GM18508 (cell line): ENCODE data around the gene PPP1R1B.

Experiments used
- ATAC-seq: cut with Tn5 transposase; IDR thresholded peaks from one replicate; pipeline ENCODE4 v1.9.1; 2021; ENCODE audit warnings: moderate number of reproducible peaks; ENCODE audit not compliant: insufficient read depth, unreplicated experiment

PPP1R1B gene

DNA sequence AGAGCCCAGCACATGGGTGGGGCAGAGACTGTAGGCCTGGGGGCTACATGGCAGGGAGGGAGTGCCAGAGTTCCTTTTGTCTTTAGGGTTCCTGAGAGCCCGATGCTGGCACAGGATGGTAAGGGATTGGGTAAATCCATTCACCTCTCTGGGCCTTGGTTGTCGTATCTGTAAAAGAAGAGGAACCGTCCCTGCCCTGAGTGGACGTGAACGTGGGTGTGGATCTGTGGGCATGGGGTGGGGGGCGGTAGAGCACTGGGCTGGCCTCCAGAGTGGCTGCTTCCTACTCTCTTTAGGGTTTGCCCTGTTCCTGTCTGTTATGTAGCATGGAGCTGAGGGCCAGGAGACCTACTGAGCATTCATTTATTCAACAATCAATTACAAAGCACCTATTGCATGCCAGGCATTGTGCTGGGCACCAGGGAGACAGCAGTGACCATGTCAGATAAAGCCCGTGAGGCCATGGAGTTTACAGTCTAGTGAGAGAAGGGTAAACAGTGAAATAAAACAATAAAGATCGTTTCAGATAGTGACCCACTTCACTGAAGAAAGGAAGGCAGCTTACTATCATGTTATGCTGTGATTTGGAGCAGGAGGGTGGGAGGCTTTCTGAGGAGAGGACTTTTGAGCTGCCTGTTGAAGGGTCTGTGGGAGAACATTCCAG is 25.3 kb downstream of the PPP1R1B start:
- no peak for ATAC-seq

DNA sequence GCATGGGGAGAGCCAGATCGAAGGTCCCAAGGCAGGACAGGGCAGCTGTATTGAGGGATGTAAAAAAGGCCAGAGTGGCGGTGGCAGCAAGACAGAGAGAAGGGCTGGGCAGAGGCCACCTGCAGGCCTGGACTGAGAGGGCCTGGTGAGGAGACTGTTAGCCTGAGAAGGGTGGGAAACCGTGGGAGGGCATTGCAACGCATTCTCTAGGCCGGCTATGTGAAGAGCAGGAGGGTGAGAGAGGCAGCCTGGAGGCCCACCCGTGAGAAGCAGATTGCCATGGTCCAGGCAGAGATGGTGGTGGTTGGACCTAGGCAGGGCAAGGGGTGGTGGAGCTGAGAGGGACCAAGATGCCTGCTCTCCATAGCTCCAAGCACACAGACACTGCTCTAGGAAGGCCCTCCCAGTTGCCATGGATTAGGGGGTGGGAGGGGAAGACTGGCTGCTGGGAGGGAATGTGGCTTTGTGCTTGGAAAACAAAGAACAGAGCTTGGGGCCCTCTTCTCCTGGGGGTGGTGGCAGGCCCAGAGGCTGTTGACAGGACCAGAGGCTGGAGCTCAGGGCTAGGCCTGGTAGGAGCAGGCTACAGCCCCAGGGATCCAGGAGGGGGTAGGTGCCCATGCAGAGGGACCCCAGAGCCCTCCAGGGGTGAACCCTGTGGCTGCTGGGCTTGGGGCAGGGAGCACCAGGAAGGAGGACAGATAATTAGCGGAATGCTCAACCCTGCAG is 26.0 kb downstream of the PPP1R1B start:
- ATAC-seq: no peak

DNA sequence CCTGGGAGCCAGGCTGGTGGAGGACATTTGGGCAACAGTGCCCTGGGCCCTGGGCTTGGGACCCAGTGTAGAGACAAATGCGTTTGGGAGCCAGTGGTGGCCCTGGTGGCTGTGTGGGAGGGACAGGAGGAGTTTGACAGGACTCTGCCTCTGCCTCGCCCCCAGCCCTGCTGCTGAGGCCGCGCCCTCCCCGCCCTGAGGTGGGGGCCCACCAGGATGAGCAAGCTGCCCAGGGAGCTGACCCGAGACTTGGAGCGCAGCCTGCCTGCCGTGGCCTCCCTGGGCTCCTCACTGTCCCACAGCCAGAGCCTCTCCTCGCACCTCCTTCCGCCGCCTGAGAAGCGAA is 26.5 kb downstream of the PPP1R1B start:
- no peak for ATAC-seq

DNA sequence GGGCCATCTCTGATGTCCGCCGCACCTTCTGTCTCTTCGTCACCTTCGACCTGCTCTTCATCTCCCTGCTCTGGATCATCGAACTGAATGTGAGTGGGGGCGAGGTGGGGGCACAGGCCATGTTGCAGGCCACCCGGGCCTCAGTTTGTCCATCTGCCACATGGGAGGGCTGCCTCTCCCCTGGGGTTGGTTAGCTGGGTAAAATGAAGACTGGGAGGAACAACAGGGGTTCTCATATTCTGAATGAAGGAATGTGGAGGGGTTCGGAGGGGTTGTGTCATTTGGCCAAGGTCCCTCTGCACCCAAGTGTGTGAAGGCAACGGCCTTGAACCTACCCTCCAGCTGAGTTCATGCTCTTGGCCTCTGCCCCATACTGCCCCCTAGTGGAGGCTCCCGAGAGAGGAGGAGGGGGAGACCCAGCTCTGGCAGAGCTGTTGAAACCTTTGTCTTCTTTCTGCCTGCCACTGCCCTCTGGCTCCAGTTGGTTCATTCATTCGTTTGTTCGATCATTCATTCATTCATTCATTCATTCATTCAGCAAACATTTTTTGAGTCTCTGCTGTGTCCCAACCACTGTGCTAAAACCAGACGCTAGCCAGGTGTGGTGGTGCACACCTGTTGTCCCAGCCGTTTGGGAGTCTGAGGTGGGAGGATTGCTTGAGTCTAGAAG is 27.0 kb downstream of the PPP1R1B start:
- no peak for ATAC-seq

DNA sequence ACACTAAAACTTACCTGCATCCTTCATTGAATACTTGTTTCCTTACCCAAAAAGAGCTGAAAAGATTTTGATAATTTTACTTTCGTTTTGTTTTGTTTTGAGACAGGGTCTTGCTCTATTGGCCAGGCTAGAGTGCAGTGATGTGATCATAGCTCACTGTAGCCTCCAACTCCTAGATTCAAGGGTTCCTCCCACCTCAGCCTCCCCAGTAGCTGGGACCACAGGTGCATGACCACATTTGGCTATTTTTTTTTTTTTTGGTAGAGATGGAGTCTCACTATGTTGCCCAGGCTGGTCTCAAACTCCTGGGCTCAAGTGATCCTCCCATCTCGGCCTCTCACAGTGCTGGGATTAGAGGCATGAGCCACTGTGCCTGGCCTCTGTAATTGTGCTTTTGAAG is 28.4 kb downstream of the PPP1R1B start:
- no peak for ATAC-seq

DNA sequence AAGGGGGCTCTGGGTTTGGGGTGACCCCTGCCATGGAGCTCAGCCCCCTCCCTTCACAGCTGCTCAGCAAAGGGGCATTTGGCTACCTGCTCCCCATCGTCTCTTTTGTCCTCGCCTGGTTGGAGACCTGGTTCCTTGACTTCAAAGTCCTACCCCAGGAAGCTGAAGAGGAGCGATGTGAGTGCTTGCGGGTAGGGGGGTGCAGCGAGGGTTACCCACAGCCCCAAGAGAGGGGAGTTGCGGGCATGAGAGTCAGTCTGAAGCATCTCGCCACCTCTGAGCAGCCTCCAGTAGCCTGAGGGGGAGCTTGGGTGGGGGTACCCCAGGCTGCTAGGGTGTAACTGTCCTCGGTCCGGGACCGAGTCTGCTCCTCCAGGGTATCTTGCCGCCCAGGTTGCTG is 31.6 kb downstream of the PPP1R1B start:
- no peak for ATAC-seq

DNA sequence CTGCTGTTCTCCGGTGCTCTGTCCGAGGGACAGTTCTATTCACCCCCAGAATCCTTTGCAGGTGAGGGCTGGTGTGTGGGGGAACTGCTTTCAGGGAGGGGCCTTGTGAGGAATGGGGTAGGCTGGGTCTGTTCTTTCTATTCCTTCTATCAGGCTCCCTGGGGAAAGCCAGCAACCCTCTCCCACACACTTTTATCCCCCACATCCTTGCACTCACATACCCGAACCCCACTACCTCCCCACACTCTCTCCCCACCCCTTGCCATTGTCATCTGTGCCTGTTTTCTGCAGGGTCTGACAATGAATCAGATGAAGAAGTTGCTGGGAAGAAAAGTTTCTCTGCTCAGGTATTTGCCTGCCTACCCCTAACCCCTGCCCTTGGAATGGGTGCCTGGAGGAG is 32.0 kb downstream of the PPP1R1B start:
- ATAC-seq: no peak

DNA sequence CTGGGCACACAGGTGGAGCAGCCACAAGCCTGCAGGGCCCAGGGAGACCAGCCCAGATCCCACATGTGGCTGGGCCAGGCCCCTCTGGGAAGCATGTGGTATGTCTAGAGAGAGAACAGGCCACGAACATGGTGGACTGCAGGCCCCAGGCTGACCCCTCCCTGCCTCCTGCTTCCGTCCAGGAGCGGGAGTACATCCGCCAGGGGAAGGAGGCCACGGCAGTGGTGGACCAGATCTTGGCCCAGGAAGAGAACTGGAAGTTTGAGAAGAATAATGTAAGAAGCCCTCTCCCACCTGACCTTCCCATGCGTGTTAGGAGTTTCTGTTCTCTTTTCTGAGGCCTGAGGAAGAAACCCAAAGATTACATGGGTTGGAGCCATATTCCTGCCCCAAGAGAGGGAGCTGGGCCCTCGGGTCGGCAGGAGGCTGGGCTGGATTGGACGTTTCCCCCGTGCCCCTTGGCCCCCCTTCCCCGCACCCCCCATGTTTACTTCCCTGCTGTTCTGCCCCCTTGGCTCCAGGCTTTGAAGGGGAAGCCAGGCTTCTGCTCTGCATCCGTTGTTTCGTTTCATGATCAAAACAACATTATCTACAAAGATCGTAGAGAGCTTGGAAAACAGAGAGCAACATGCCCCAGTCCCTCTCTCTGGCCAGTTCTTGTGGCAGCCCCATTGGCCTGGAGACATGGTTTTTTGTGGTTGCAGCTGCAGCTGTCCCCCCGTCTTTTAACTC is 32.7 kb downstream of the PPP1R1B start:
- no peak for ATAC-seq

DNA sequence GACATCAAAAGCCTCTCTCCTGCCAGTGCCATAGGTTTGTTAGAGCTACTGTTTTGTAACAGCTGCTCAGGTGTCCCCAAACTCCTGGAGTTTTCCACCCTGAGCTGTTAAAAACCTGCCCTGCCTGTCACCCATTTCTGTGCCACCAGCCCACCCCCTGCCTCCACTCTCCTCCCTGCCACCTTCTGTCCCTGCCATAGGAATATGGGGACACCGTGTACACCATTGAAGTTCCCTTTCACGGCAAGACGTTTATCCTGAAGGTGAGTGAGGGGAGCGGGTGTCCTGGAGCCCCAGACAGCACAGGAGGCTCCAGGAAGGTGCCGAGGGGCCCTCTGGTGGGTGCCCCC is 33.2 kb downstream of the PPP1R1B start:
- ATAC-seq: no peak

DNA sequence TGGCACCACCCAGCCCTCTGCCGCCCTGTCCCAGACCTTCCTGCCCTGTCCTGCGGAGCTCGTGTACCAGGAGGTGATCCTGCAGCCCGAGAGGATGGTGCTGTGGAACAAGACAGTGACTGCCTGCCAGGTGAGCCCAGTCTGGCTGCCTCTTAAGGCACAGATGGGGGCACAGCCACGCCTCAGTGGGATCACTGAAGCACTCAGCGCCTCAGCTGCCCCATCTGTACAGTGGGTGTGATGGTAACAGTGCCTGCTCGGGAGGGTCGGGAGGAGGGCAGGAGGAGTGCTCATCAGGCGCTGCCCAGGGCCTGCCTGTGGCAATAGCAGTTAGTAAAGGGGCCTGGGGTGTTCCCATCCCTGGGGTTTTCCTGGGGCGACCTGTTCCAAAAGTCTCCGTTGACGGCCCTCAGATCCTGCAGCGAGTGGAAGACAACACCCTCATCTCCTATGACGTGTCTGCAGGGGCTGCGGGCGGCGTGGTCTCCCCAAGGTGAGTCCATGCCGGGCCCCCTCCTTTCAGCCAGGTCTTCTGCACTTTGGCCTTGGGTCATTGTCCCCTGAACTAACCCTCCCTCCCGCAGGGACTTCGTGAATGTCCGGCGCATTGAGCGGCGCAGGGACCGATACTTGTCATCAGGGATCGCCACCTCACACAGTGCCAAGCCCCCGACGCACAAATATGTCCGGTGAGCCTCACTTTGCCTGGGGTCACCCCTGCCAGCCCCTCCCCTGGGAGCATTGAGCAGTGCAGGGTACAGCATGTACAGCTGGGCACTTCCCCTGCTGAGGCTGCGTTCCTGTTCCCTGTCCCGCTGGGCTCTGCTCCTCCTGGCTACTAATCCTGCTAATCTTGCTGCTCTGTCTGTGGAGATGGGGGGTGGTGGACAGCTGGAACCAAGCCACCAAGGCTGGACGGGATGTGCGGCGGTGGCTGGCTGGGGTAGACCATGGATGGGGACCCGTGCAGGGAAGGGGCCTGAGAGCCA is 33.9 kb downstream of the PPP1R1B start:
- ATAC-seq: no peak

DNA sequence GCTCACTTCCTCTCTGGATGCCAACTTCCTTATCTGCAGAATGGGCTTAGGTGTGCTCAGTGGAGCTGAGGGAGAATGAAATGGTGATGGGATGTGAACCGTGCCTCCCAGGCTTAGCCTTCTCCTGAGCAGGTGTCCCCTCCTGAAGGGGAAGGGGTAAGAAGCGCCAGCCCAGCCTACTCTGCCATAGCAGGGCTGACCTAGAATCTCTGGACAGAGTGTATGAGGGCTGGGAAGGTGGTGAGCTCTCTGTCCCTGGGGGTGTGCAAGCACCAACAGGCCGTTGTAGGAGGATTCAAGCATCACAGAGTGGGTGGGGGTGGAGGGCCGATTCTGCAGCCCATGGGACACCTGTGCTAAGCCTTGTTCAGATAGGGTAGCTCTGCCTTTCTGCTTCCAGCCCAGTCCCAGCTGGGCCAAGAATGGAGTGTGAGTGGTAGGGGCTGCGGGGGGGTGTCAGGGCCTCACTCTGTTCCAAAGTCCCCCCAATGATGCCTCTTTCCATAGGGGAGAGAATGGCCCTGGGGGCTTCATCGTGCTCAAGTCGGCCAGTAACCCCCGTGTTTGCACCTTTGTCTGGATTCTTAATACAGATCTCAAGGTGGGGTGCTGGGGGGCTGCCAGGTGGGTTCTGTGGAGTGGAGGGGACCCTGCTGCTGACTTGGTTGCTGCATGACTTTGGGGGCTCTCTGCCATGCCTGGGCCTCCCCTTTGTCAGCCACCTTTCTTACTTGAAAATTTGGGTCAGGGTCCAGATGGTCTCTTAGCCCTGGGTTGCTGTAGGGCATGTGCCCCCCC is 35.2 kb downstream of the PPP1R1B start:
- no peak for ATAC-seq

DNA sequence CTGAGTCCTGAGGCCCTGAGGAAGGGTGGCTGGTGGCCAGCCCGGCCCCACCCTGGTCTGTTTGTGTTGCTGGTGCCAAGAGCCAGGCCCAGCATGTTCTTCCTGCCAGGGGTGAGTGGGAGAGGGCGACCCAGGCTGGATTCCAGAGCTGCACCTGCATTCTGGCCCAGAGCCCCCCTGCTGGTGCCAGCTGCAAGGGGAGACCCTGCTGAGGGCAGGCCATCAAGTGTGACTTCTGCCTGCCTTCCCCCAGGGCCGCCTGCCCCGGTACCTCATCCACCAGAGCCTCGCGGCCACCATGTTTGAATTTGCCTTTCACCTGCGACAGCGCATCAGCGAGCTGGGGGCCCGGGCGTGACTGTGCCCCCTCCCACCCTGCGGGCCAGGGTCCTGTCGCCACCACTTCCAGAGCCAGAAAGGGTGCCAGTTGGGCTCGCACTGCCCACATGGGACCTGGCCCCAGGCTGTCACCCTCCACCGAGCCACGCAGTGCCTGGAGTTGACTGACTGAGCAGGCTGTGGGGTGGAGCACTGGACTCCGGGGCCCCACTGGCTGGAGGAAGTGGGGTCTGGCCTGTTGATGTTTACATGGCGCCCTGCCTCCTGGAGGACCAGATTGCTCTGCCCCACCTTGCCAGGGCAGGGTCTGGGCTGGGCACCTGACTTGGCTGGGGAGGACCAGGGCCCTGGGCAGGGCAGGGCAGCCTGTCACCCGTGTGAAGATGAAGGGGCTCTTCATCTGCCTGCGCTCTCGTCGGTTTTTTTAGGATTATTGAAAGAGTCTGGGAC is 36.0 kb downstream of the PPP1R1B start:
- no peak for ATAC-seq

DNA sequence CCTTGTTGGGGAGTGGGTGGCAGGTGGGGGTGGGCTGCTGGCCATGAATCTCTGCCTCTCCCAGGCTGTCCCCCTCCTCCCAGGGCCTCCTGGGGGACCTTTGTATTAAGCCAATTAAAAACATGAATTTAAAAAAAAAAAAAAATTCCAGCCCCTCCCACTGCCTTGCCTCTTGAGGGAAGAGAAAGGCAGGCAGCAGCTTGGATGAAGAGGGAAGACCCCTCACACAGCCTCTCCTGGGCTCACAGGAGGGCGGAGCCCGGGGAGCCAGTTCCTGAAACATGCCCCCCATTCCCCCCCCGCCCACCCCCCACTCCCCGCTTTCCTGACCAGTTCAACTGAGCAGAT is 36.6 kb downstream of the PPP1R1B start:
- no peak for ATAC-seq

DNA sequence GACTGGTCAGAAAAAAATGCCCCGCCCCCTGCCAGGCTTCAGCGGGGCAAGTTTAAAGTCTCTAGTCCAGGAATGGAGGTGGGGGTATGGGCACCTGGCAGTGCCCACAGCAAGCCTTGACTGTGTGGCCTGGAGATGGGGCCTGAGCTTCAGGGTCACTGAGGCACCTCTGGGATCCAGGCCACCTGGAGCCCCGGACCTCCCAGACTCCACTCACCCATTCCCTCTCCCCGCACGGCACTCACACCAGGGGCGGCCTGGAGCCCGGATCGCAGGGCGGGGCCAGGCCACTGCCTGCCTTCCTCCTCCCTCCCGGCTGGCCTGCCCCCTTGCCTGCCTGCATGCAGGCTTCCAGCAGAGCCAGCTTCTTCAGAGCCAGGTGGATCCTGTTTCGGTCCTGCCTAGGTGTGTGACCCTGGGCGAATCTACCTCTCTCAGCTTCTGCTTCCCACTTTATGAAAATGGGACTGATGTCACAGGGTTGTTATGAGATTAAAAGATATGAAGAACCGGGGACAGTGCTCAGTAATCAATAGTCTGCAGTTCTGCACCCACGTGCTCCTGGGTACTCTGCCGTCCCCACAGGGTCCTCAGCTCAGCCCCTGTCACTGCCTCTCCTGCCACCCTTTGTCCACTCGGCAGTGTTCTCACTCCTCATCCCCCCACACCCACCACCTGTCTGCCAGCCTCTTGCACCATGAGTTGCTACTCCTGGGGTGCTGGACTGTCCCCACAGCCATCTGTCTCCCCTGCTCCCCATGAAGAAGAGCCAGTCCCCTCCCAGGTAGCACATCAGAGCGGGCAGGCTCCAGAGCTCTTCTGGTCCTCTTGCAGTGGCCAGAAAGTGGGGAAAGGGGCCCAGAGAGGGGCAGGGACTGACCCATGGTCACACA is 37.2 kb downstream of the PPP1R1B start:
- ATAC-seq: no peak

DNA sequence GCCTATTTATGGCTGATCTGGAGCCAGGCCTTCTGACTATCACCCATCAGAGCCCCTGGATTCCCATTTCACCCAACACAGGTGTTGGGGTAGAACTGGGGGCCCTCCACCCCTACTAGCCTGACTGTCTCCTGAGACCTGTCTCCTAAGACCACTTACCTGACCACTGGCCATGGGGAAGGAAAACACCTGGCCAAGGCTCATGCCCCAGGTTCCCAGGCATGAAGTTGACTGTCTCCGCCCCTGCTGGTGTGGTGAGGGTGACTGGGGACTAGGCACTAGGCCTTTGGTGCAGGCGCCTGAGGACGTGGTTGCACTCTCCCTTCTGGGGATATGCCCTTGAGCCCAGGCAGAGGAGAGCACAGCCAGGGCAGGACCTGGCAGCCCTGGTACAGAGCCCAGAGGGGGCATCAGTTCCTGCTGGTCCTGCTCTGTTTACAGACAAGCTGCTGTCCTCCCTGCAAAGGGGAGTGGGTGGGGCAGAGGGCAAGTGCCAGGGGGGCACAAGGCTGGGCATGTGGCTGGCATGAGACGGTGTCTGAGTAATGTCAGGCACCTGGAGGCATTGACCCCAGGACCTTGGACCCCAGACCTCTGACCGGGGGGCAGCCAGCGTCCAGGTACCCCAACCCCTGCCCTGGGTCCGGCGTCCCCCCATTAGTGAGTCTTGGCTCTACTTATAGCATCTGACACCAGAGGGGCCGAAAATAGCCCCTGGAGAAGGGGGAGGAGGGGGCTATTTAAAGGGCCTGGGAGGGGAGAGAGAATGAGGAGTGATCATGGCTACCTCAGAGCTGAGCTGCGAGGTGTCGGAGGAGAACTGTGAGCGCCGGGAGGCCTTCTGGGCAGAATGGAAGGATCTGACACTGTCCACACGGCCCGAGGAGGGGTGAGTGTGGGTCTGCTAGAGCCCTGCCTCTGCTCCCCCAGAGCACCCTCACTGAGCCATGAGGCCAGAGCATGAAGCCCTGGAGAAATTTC is 38.1 kb downstream of the PPP1R1B start, which contains the start of gene TCAP:
Gene TCAP, plus strand, starts transcription at position 769 of the 981 bp plus-strand sequence. Its CDS starts 11 bp downstream, at position 780.
- no peak for ATAC-seq

DNA sequence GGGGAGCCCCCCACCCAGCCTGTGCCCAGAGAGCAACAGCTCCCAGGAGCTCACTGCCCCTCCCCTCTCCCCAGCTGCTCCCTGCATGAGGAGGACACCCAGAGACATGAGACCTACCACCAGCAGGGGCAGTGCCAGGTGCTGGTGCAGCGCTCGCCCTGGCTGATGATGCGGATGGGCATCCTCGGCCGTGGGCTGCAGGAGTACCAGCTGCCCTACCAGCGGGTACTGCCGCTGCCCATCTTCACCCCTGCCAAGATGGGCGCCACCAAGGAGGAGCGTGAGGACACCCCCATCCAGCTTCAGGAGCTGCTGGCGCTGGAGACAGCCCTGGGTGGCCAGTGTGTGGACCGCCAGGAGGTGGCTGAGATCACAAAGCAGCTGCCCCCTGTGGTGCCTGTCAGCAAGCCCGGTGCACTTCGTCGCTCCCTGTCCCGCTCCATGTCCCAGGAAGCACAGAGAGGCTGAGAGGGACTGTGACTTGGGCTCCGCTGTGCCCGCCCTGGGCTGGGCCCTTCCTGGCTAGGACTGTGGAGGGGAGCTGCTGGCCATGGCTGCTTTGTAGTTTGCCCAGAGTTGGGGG is 39.0 kb downstream of the PPP1R1B start:
- no peak for ATAC-seq
